ENCODE results near the gene COL4A2. TPM values are rescaled to one million over a fixed set of nuclear protein-coding genes. Genes with fewer than 3 reads are reported as not detected.
A peak's percentile ranks its signal among the peaks of the same experiment; 100 is the strongest.

Gene COL4A2
- total and polyA plus RNA-seq, 11 donors: 92.4 to 377 (median 166) TPM

- no peak overlapping the region for H3K4me3 ChIP-seq
- H3K4me1 ChIP-seq: peaks cover 6 to 90% (median 65%) of the 10 kb centered on the region in 12 donors
- peaks cover 0 to 10% (median 0%) of the 10 kb centered on the region in 9 donors for H3K36me3 ChIP-seq
- H3K9me3 ChIP-seq: no peaks in the 10 kb centered on the region
- intact Hi-C loops (cut with DNase I): loop anchor here in 2 of 10 donors (5.0 kb wide), 2 partner anchors 33 to 37 kb away; partner anchors contain the start of genes COL4A1 (in 1 of the 2) and COL4A2 (in 1 of the 2)
- DNase-seq (peak in 1 of 5 donors; percentile 40), ATAC-seq (peak in 3 of 4 donors; percentile 35 to 52 (median 43))
- WGBS, 4 donors: 46 to 58% (median 50%) methylated on average over 5 of the region's 5 CpGs
- H3K27ac ChIP-seq: peak overlapping the region in 3 of 12 donors; percentile 18 to 71 (median 47)
- H3K27me3 ChIP-seq: no peaks in the 10 kb centered on the region
- no peak for TF ChIP-seq POLR2A (IDR thresholded peaks at IDR 0.05)
- TF ChIP-seq CTCF (IDR thresholded peaks at IDR 0.05): peak in 11 of 12 donors; percentile 18 to 58 (median 41)
Measured at GRCh38 chr13:110274687-110275086, 32.4 kb upstream of the COL4A2 start.

DNA sequence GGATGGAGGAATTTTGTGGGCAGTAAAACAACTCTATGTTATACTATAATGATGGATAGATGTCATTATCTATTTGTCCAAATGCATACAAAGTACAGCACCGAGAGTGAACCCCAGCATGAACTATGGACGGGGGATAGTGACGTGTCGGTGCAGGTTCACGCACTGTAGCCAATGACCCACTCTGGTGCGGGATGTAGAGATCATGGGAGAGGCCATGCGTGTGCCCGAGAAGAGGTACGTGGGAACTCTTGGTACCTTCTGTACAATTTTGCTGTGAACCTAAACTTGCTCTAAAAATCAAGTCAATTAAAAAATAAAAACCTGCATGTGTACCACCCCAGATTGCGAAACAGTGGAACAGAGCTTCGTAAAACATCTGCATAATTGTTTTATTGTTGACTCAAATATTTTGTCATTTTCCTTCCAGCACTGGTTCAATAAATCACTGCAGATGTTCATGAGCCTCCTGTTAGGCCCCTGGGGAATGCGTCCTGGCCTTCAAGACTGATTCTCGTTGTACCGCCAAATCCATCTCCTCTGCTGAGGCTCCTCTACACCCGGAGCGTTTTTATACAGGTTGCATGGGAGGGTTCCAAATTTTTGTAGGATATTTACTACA is 31.0 kb upstream of the COL4A2 start:
- peak in 3 of 5 donors; percentile 42 to 78 (median 54) for DNase-seq
- WGBS, 4 donors: 57 to 69% (median 62%) methylated on average over 15 to 16 of the region's 16 CpGs
- peaks cover 5 to 90% (median 62%) of the 10 kb centered on the region in 12 donors for H3K4me1 ChIP-seq
- H3K4me3 ChIP-seq: no peak overlapping the region
- peak overlapping the region in 7 of 12 donors; percentile 10 to 71 (median 28) for H3K27ac ChIP-seq
- ATAC-seq: peak in 3 of 4 donors; percentile 36 to 56 (median 40)
- intact Hi-C loops (cut with DNase I): no loop called here
- TF ChIP-seq POLR2A (IDR thresholded peaks at IDR 0.05) (no peak), CTCF (IDR thresholded peaks at IDR 0.05) (no peak)
- peaks cover 0 to 10% (median 0%) of the 10 kb centered on the region in 9 donors for H3K36me3 ChIP-seq
- H3K9me3 ChIP-seq: no peaks in the 10 kb centered on the region
- no peaks in the 10 kb centered on the region for H3K27me3 ChIP-seq

GRCh38 chr13:110276553-110276950 is 30.5 kb upstream of the COL4A2 start:
- TF ChIP-seq CTCF (IDR thresholded peaks at IDR 0.05) (no peak), POLR2A (IDR thresholded peaks at IDR 0.05) (no peak)
- peaks cover under 1 to 90% (median 58%) of the 10 kb centered on the region in 12 donors for H3K4me1 ChIP-seq
- peak overlapping the region in 8 of 12 donors; percentile 10 to 71 (median 29) for H3K27ac ChIP-seq
- H3K27me3 ChIP-seq: no peaks in the 10 kb centered on the region
- H3K4me3 ChIP-seq: no peak overlapping the region
- WGBS, 4 donors: 70 to 84% (median 79%) methylated on average over 5 of the region's 5 CpGs
- ATAC-seq (peak in 2 of 4 donors; percentile 22 to 25), DNase-seq (peak in 1 of 5 donors; percentile 14)
- H3K9me3 ChIP-seq: no peaks in the 10 kb centered on the region
- peaks cover 0 to 10% (median 0%) of the 10 kb centered on the region in 9 donors for H3K36me3 ChIP-seq
- intact Hi-C loops (cut with DNase I): no loop called here

DNA sequence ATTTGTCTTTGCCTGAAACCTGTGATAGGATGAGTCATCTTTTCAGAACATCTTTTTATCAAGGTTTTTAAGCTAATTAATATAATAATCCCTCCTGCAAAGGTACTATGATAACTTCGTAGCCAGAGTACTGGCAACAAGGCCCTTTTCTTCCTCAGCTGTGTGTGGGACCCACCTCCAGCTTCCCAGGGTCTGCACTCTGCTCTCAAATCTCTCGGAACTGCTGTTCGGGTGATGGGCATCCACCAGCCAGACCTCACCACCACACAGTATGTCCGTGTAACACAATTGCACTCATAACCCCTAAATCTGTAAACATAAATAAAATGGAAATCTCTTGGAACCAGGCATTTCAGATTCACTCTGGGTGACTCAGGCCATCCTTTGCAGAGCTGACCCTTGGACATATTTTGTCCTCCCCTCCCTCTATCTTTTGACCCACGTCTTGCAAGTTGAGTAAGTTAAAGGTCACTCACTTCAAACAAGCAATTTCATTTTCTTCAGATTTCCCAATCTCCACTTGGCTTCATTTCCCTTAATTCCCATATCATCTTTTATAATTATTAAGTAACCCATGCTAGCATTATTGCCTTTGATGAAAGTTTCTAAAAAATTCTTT is 29.6 kb upstream of the COL4A2 start:
- WGBS, 4 donors: 65 to 73% (median 70%) methylated on average over 5 of the region's 5 CpGs
- intact Hi-C loops (cut with DNase I): no loop called here
- Histone ChIP-seq H3K27me3 (no peaks in the 10 kb centered on the region), H3K4me1 (peaks cover 0 to 94% (median 65%) of the 10 kb centered on the region in 12 donors), H3K9me3 (no peaks in the 10 kb centered on the region), H3K36me3 (peaks cover 0 to 7% (median 0%) of the 10 kb centered on the region in 9 donors), H3K27ac (peak overlapping the region in 3 of 12 donors; percentile 14 to 71 (median 49)), H3K4me3 (no peak overlapping the region)
- TF ChIP-seq CTCF (IDR thresholded peaks at IDR 0.05): no peak
- TF ChIP-seq POLR2A (IDR thresholded peaks at IDR 0.05): no peak
- DNase-seq: peak in 1 of 5 donors; percentile 1
- peak in 1 of 4 donors; percentile 12 for ATAC-seq
